HG02642 (cell line): ENCODE data around the gene GHRH.
A peak's percentile ranks its signal among the peaks of the same experiment; 100 is the strongest.

ENCODE experiments used
- ATAC-seq: cut with Tn5 transposase; IDR thresholded peaks from one replicate; pipeline ENCODE4 v1.9.1; 2021; ENCODE audit warnings: mild to moderate bottlenecking; ENCODE audit not compliant: unreplicated experiment, poor library complexity

Gene GHRH

GRCh38 chr20:37293301-37293943, 31.8 kb upstream of the GHRH start:
- no peak for ATAC-seq

DNA sequence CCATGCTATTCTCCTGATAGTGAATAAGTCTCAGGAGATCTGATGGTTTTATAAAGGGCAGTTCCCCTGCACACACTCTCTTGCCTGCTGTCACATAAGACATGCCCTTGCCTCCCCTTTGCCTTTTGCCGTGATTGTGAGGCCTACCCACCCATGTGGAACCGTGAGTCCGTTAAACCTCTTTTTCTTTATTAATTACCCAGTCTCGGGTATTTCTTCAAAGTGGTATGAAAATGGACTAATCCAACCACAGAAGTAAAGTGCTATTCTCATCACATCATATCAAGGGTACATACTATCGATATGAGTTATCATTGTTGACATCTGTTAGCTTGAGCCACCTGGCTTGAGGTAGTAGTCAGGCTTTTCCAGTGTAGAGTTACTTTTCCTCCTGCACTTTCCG, 30.1 kb upstream of the GHRH start:
- ATAC-seq, result no peak

DNA sequence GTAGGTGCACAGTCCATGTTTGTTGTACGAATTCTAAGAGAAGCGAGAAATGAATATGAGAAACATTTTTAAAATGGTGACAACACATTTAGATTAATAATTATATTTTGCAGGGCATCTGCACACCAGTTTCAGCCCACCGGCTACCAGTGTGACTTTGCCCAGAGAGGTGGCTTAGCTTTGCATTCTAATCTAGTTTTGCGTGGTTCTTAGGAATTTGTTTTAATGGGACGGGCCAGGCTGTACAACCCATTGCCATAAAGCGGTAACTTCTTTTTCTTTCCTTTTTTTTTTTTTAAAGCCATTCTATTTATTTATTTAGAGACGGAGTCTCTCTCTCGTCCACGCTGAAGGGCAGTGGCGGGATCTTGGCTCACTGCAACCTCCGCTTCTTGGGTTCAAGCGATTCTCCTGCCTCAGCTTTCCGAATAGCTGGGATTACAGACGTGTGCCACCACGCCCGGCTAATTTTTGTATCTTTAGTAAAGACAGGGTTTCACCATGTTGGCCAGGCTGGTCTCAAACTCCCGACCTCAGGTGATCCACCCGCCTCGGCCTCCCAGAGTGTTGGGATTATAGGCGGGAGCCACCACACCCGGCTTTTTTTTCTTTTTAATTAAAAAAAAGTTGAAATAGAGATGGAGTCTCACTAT, 28.7 kb upstream of the GHRH start:
- no peak for ATAC-seq

- ATAC-seq, result no peak
Measured at GRCh38 chr20:37288091-37288490, 26.5 kb upstream of the GHRH start.

- no peak for ATAC-seq
Measured at GRCh38 chr20:37285664-37286374, 24.2 kb upstream of the GHRH start.

GRCh38 chr20:37284691-37285161, 23.1 kb upstream of the GHRH start:
- no peak for ATAC-seq

DNA sequence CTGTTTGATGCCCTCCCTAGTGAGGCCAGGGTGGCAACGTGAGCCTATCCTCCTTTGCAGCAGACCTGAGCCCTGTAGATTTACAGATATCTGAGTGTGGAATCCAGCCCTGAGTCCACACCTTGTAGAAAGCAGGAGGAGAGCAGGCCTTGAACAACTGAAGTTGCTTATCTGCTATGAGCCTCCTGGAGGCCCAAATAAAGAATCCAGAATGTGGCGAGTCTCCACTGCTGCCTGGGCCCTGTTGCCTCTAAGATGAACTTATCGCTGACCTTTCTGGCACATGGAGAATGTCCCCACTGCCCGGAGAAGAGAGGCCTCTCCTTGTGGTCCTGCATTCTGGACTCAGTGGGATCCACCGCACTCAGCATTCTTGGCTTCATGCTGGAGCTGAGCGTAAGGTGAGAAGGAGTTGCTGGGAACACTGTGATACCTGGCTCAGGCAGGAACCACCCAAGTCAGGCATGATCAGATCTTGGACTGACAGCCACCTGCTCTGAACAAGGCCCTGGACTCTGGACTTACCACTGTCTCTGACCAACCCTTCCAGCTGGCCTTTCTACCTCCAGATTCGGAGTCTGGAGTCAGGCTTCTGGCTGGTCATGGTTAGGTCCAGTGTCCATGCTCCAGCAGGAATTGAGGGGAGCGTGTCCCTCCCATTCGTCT, 22.0 kb upstream of the GHRH start:
- no peak for ATAC-seq

DNA sequence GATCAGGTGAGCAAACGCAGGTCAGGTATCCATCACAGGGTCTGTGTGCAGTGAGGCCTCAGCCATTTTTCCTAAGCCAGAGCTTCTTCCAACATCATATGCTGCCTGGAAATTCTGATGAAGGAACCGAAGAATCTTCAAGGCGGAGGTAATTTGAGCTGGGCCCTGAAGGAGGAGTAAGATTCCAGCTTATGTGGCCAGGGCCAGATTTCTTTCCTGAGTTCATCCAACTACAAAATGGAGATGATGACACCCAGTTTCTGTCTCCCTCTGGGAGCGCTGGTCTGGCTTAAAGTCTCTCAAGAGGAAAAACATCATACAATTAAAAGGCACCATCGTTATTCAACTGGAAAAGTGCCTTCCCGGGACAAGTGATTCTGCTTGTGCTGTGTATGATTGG, 20.9 kb upstream of the GHRH start:
- ATAC-seq, result no peak

- ATAC-seq, result no peak
Measured at GRCh38 chr20:37280403-37280802, 18.8 kb upstream of the GHRH start.

GRCh38 chr20:37279820-37280219, 18.2 kb upstream of the GHRH start:
- ATAC-seq, result no peak

DNA sequence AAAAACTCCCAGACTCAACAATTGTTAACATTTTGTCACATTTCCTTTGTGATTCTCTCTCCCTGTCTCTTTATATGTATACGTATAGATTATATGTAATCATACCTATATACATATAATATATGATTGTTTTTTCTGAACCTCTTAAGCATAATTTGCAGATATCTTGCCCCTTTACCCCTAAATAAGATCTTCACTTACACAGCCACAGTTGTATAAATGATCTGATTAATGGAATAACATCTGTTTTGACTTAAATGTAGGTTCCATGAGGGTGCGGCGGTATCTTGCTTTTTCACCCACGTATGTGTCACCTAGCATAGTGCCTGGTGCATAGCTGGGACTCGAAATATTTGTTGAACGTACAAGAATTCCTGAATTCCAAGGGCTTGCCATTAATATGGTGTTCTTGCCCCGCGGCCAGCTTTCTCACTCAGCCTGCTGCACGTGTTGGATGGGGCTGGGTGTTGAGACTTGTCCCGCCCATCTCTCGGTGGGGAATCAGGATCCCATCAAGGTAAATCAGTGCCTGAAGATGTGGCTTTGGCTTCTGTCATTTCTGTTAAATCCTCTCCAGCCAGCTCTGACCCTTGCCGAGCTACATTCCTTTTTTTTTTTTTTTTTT, 17.5 kb upstream of the GHRH start:
- ATAC-seq, result no peak

- no peak for ATAC-seq
Measured at GRCh38 chr20:37277253-37277593, 15.6 kb upstream of the GHRH start.

- ATAC-seq, result peak; percentile 79
Measured at GRCh38 chr20:37276494-37277252, 15.1 kb upstream of the GHRH start.

DNA sequence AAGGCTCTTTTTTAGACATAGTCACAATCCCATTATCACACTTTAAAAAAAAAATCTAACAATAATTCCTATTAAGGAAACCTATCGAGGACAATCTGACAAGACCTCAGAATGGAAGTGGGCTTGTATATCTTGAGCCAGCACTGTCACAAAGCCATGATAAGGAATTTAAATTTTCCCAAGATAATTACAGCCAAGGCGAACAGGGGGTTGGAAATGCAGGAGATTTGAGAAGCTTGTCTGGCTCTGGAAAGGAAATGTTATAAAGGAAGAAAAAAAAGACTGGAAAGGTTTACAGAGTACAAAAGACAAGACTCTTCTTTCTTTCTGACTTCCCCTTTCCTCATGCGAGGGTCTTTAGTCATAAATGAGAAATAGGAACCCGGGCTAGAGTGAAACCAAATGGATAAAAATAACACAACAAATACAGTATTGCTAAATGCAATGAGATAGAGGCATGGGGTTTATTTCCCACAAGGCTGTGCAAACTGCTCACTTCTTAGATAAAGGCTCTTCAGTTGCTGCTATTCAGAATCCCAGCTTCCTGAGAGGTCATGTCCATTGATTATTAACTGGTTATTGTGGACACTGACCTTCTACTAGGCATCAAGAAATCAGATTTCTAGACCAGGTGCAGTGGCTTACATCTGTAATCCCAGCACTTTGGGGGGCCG, 13.4 kb upstream of the GHRH start:
- ATAC-seq, result no peak

- no peak for ATAC-seq
Measured at GRCh38 chr20:37273988-37274387, 12.4 kb upstream of the GHRH start.

- ATAC-seq, result no peak
Measured at GRCh38 chr20:37271421-37271768, 9.8 kb upstream of the GHRH start.

GRCh38 chr20:37270576-37271420, 9.2 kb upstream of the GHRH start:
- no peak for ATAC-seq

- no peak for ATAC-seq
Measured at GRCh38 chr20:37267667-37268313, 6.2 kb upstream of the GHRH start.
